Left colon (tissue), 2 donors: ENCODE results near the gene FAXDC2. TPM values are rescaled to one million over a fixed set of nuclear protein-coding genes. Genes with fewer than 3 reads are reported as not detected.

Experiments used
- ATAC-seq: fragments of 200-7000 bp; cut with Tn5 transposase; one replicate; pipeline ENCODE4 v1.9.1; 2020; ENCODE audit warnings: mild to moderate bottlenecking, moderate library complexity
- DNase-seq, 2 donors: peaks; one replicate each; pipeline ENCODE4 v3.0.0-alpha.2; 2020
- intact Hi-C, 2 donors: fragments of 100-400 bp; cut with DNase I in 1 of 2; cut with micrococcal nuclease in 1 of 2; formaldehyde crosslinking; loops; one replicate each; pipeline versions ENCODE4 v1.11.2 to v1.14.0; 2022; cut with DNase I, micrococcal nuclease
- microRNA-seq, 2 donors: library from miRNA; unstranded; fragments of <30 nt; microRNA quantifications; one replicate each; pipeline versions ENCODE4 v1.1.0 to v1.2.0, GENCODE V29; 2020
- total RNA-seq, 2 donors: library from RNA; stranded (reverse); fragmentation: NEBNext Ultra II Directional; extraction: Animal tissue kit (Norgen Biotek cat#: 25700); gene quantifications; one replicate each; pipeline ENCODE4 v1.2.1, GENCODE V29; 2021
- donor health status: DM: no; HTN: no; CAD: no.
- donor health status: DM: yes; HTN: yes; CAD: no.

The FAXDC2 gene
- total RNA-seq, 2 donors from 2014 or later, result 12.0 to 36.6 TPM

DNA sequence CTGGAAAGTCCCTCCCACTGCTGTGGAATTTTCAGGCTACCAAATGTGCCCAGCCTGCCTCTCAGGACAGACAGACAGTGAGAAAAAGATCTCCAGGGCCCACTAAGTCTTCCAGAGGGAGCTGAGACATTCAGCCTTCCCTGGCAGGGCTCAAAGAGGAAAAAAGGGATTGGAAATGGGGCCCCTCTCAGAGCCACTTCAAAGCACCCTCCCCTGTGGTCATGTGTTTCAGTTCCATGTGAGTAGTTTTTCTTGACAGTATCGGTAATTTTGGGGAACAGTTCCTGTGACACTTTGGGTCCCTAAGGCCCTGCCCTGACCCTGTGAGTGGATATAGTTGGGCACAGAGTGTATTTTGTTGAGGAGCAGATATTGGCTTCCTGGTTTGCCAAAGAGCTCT, 70.3 kb downstream of the FAXDC2 start:
- intact Hi-C loops, result no loop called here
- DNase-seq, result no peak
- no peak for ATAC-seq

DNA sequence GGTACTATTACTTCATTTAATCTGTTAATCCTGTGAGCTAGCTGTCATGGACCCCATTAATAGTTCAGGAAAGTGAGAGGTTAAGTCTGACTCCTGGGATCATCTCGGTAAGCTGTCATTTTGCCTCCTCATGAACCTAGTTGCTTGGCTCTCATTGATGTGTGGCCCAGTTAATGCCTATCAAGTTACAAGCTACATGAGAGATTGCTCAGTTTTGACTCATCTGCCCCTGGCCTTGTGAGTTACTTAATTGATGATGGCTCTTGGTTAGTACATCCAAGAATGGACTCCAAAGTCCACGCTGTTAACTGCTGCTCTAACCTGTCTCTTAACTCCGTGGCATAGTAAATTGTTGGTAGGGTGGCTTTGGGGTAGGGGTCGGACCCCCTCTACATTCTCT, 71.3 kb downstream of the FAXDC2 start:
- ATAC-seq, result peak; percentile 49
- intact Hi-C loops, result no loop called here
- DNase-seq, result no peak

DNA sequence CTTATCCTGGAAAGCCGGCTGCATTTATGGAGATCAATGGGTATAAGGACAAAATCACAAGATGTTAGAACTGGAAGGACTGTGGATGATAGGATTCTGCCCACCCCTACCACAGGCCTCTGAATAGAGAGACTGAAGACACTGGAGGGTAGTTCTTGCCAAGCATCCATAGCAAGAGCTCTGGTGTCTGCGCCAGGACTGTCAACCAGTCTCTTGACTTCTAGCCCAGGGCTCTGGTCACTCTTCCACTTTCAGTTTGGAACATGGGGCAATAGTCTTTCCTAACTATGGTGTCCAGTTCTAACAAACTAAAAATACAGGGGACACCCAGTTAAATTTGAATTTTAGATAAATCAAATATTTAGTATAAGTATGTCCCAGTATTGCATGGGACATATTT, 71.9 kb downstream of the FAXDC2 start:
- DNase-seq (no peak), ATAC-seq (no peak)
- intact Hi-C loops, result no loop called here

DNA sequence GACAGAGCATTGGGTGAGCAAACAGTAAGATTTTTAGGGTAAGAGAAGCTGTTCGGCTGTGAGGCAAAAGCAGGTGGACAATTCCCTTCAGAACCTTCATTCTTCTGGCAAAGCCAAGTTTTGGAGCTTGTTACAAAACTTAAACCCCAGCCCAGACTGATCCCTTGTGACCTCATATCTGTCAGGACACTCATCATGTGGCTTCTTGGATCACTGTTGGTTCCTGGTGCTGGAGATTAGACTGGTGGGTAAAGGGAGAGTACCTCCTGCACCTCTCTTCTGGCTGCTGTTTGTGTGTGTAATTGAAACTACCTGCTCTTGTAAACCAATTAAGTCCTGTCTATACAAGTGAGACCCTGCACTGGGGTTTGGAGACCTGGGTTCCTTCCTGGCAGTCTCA, 74.2 kb downstream of the FAXDC2 start:
- DNase-seq, result no peak
- intact Hi-C loops, result no loop called here
- ATAC-seq, result no peak

DNA sequence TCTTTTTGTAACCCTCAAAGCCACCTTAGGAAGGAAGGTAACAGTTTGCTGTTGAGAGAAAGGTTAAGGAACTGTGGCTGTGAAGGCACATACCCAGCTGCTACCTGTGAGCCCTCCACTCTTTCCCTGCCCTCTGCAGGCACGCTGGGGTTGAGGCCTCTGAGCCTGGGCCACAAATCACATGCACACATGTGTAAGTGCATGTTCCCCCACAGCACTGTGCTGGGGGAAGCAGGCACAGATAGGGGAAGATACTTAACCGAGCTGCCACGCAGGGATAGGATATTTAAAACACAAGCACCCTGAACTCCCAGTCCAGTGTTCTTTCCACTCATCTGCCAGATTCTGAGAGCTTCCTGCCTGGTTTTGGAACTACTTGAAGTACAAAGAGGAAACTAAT, 77.1 kb downstream of the FAXDC2 start:
- ATAC-seq, result no peak
- intact Hi-C loops, result no loop called here
- no peak for DNase-seq

DNA sequence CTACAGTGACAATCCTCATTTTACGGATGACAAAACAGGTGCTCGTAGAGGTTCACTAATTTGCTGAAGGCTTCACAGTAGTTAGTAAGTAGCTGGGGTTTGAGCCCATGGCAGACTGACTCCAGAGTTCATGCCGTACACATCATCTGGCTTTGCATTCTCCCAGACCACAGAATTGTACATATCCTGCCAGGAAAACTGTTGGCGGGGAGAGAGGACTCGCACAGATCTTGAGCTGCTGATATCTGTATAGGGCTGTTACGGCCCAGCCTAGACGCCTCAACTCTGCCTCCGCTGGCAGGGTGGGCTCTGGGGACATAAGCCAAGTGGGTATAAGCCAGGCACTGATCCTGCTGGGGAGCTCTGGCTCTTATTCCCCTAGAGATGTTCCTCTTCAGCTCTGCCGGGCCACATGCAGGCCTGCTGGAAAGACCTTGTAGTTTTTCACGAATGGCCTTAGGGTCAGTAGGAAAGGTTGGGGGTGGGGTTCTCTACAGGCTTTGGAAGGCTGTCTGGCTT, 79.0 kb downstream of the FAXDC2 start:
- ATAC-seq (no peak), DNase-seq (no peak)
- intact Hi-C loops, result no loop called here

DNA sequence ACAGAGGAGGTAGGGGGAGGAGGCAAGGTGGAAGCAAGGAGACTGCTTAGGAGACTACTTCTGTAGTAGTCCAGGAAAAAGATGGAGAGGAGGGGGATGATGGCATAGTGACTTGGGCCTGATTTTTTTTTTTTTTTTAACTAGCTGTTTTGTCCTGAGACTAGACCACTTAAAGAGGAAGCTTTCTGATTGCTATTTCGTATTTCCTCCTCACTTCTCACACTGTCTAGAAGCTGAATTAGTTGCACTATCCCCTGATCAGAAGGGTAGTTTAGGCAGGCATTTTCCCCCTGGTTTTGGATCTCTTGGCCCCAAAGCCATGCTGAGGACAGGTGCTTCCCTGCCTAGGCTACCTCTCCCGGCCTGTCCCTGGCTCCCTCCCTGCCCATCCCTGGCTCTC, 80.3 kb downstream of the FAXDC2 start:
- DNase-seq, result no peak
- intact Hi-C loops, result no loop called here
- ATAC-seq, result no peak

Small RNAs within 50 kb of the gene (microRNA-seq; reads per million reads assigned to microRNA genes)
- 0 reads per million in 2 donors for gene MIR378H

Other genes with a start within 250 kb of the FAXDC2 start
- 100 to 1,000 TPM; 118 to 161 TPM for gene LARP1, start 95.2 kb downstream of the FAXDC2 start, total RNA-seq
- 10 to 100 TPM; 50.6 to 58.7 TPM for gene CNOT8, start 8.0 kb upstream of the FAXDC2 start, total RNA-seq
- 1 to 10 TPM; 6.7 to 7.7 TPM for gene GEMIN5, start 87.6 kb upstream of the FAXDC2 start, total RNA-seq
- 10 to 100 TPM; 38.6 to 48.7 TPM for gene MRPL22, start 90.5 kb upstream of the FAXDC2 start, total RNA-seq
- gene KIF4B, start 163.2 kb upstream of the FAXDC2 start, total RNA-seq, result not detected